HCT116 (cell line): ENCODE data around the gene ARHGEF16. TPM values are rescaled to one million over a fixed set of nuclear protein-coding genes. Genes with fewer than 3 reads are reported as not detected.

Experiments
- ATAC-seq: fragments of 200-7000 bp; cut with Tn5 transposase; 2 replicates; pipeline ENCODE4 v1.9.1; 2020; ENCODE audit warnings: mild to moderate bottlenecking, moderate library complexity
- BruUV-seq: library from RNA; stranded (reverse); fragments of 400-500 nt; replicated peaks from 2 replicates; lab custom pipeline; 2021; lab: Mats Ljungman, UMichigan
- CTCF ChIA-PET: fragments of 300-600 bp; sonication (Branson Sonifier 250); formaldehyde crosslinking; loops from one replicate; lab custom pipeline; 2021; ENCODE audit warnings: antibody characterized with exemption; lab: Charles Lee
- POLR2A ChIA-PET: fragments of 300-600, 350-600 bp; sonication (Branson Sonifier 250); formaldehyde crosslinking; loops from one replicate; lab custom pipeline; 2021; ENCODE audit warnings: antibody characterized with exemption; lab: Charles Lee
- RAD21 ChIA-PET, 2 experiments: fragments of 300-600 bp; sonication (Branson Sonifier 250); formaldehyde crosslinking; loops; one replicate each; lab custom pipeline; 2023; ENCODE audit warnings: low total read pairs in 2 of 2; ENCODE audit not compliant: uncharacterized antibody in 2 of 2, unreplicated experiment in 2 of 2, low non-redundant PET in 1 of 2; lab: Charles Lee
- DNase-seq: peaks from one replicate; pipeline ENCODE4 v3.0.0-alpha.2; 2010; ENCODE audit warnings: low read depth, low spot score
- H2AFZ ChIP-seq: fragments of 200-600 bp; shearing (Covaris generic), sonication (generic); 2 replicates; pipeline ENCODE4 v1.6.1; 2017; ENCODE audit warnings: low read depth, mixed run types, mixed read lengths, antibody characterized with exemption, low read length; ENCODE audit not compliant: poor library complexity, severe bottlenecking
- H3K27ac ChIP-seq: 2 replicates; pipeline ENCODE4 v1.5.1; 2012; ENCODE audit warnings: low read depth, low read length
- H3K27me3 ChIP-seq: fragments of 200-600 bp; sonication (generic); 2 replicates; pipeline ENCODE4 v1.6.1; 2016; ENCODE audit warnings: mixed run types, low read length, mixed read lengths; ENCODE audit not compliant: insufficient read depth
- H3K36me3 ChIP-seq, 2 experiments: fragments of 200-500 bp in 1 of 2; fragments of 200-600 bp in 1 of 2; sonication (Bioruptor generic) in 1 of 2; sonication (generic) in 1 of 2; 2 replicates each; pipeline versions ENCODE4 v1.5.1 to v1.6.1; 2014 to 2016; ENCODE audit warnings: low read length in 2 of 2, inconsistent platforms in 1 of 2, mixed read lengths in 1 of 2, mixed run types in 1 of 2; ENCODE audit not compliant: insufficient read depth in 2 of 2, control insufficient read depth in 1 of 2
- H3K4me1 ChIP-seq, 2 experiments: fragments of 200-600 bp in 1 of 2; sonication (generic) in 1 of 2; 2 replicates each; pipeline versions ENCODE4 v1.5.1 to v1.6.1; 2012 to 2017; ENCODE audit warnings: low read length in 2 of 2, inconsistent platforms in 1 of 2, mild to moderate bottlenecking in 1 of 2, mixed read lengths in 1 of 2, mixed run types in 1 of 2, moderate library complexity in 1 of 2; ENCODE audit not compliant: insufficient read depth in 2 of 2, control insufficient read depth in 1 of 2
- H3K4me2 ChIP-seq: fragments of 200-600 bp; sonication (generic); 2 replicates; pipeline ENCODE4 v1.6.1; 2017; ENCODE audit warnings: mixed run types, low read length, mixed read lengths
- H3K4me3 ChIP-seq, 2 experiments: fragments of 200-600 bp in 1 of 2; sonication (generic) in 1 of 2; replicated peaks in 1 of 2; 2 replicates each; pipeline ENCODE4 v1.5.1; 2011 to 2016; ENCODE audit warnings: low read length in 2 of 2, control low read depth in 1 of 2, low read depth in 1 of 2, mild to moderate bottlenecking in 1 of 2, mixed read lengths in 1 of 2, mixed run types in 1 of 2
- H3K79me2 ChIP-seq: fragments of 200-600 bp; sonication (generic); 2 replicates; pipeline ENCODE4 v1.6.1; 2017; ENCODE audit warnings: mild to moderate bottlenecking, mixed run types, low read length, moderate library complexity, mixed read lengths; ENCODE audit not compliant: insufficient read depth
- H3K9ac ChIP-seq: fragments of 200-600 bp; sonication (generic); 2 replicates; pipeline ENCODE4 v1.6.1; 2016; ENCODE audit warnings: low read length, mixed read lengths
- H3K9me2 ChIP-seq: fragments of 200-600 bp; sonication (generic), shearing (Covaris generic); 2 replicates; pipeline ENCODE4 v1.6.1; 2017; ENCODE audit warnings: mixed run types, mild to moderate bottlenecking, moderate library complexity; ENCODE audit not compliant: insufficient read depth
- H3K9me3 ChIP-seq, 2 experiments: fragments of 200-500 bp in 1 of 2; fragments of 200-600 bp in 1 of 2; sonication (Bioruptor generic) in 1 of 2; sonication (generic) in 1 of 2; 2 replicates each; pipeline ENCODE4 v1.6.1; 2014 to 2017; ENCODE audit warnings: low read length in 2 of 2, mixed read lengths in 2 of 2, inconsistent platforms in 1 of 2, low read depth in 1 of 2, mild to moderate bottlenecking in 1 of 2, mixed run types in 1 of 2, moderate library complexity in 1 of 2; ENCODE audit not compliant: control insufficient read depth in 1 of 2, insufficient read depth in 1 of 2
- H4K20me1 ChIP-seq: fragments of 200-600 bp; sonication (generic), shearing (Covaris generic); 2 replicates; pipeline ENCODE4 v1.6.1; 2017; ENCODE audit warnings: mixed run types, mild to moderate bottlenecking, moderate library complexity; ENCODE audit not compliant: insufficient read depth
- CBX3 ChIP-seq: IDR thresholded peaks from 2 replicates; pipeline ENCODE4 v1.6.1; 2012; ENCODE audit warnings: low read depth
- EGR1 ChIP-seq: IDR thresholded peaks from 2 replicates; pipeline ENCODE4 v1.6.1; 2012; ENCODE audit warnings: low read depth
- ELF1 ChIP-seq: IDR thresholded peaks from 2 replicates; pipeline ENCODE4 v1.6.1; 2012; ENCODE audit warnings: low read depth, borderline replicate concordance
- JUND ChIP-seq: IDR thresholded peaks from 2 replicates; pipeline ENCODE4 v1.6.1; 2012
- POLR2AphosphoS5 ChIP-seq: IDR thresholded peaks from 2 replicates; pipeline ENCODE4 v1.6.1; 2011; ENCODE audit warnings: mild to moderate bottlenecking, low read depth, low read length, moderate library complexity
- RAD21 ChIP-seq: IDR thresholded peaks from 2 replicates; pipeline ENCODE4 v1.6.1; 2012; ENCODE audit warnings: low read depth, mild to moderate bottlenecking
- SRF ChIP-seq: IDR thresholded peaks from 2 replicates; pipeline ENCODE4 v1.6.1; 2012; ENCODE audit warnings: low read depth
- ZFX ChIP-seq: fragments of 450-650 bp; IDR thresholded peaks from 2 replicates; pipeline ENCODE4 v1.6.1; 2017
- ZNF274 ChIP-seq: fragments of 200-500 bp; sonication (Bioruptor generic); IDR thresholded peaks from 2 replicates; pipeline ENCODE4 v1.6.1; 2014; ENCODE audit warnings: mild to moderate bottlenecking, low read depth, low read length, inconsistent platforms
- intact Hi-C: fragments of 100-400 bp; cut with micrococcal nuclease; formaldehyde crosslinking; loops from 2 replicates; pipeline ENCODE4 v1.10.0; 2022
- total RNA-seq: library from RNA; stranded (reverse); gene quantifications from one replicate; pipeline ENCODE4 v1.2.1, GENCODE V29; 2021; ENCODE audit not compliant: unreplicated experiment
- TF ChIP-seq, protein P1 (sequence below), 3 experiments: fragments of 200-600 bp in 1 of 3; sonication (generic) in 1 of 3; IDR thresholded peaks in 2 of 3; conservative IDR thresholded peaks in 1 of 3; 2 replicates each; pipeline ENCODE4 v1.5.1; 2012 to 2017; ENCODE audit warnings: low read depth in 2 of 3, low read length in 2 of 3, antibody characterized with exemption in 1 of 3, borderline replicate concordance in 1 of 3, control low read depth in 1 of 3, mild to moderate bottlenecking in 1 of 3, mixed read lengths in 1 of 3, mixed run types in 1 of 3, moderate library complexity in 1 of 3; ENCODE audit not compliant: insufficient read depth in 1 of 3
- TF ChIP-seq, protein P2 (sequence below): IDR thresholded peaks from 2 replicates; pipeline ENCODE4 v1.6.1; 2012

Gene ARHGEF16
- total RNA-seq, 1 experiment from 2014 or later: 37.4 TPM

DNA sequence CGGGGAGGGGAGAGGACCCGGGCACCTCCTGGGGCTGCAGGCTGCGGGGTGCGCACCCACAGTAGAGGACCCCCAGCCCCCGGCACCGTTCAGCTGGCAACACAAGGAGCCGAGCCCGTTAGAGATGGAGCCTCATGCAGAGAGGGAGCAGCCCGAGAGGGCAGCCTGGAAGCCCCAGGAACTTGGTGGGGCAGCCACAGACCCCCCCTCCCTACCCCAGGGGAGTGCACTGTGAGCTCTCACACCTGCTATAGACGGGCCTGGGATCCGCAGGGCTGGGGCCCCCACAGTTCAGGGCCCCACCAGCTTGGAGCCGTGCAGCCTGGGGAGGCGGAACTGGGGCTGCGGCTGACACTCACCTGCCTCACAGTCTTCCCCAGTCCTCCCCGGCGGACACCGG lies 47.0 kb downstream of the ARHGEF16 start:
- POLR2A ChIA-PET: interaction anchor here (0.9 kb wide), 1 partner anchor 118 kb away, joined by 3 read pairs; no protein-coding TSS in a partner anchor

DNA sequence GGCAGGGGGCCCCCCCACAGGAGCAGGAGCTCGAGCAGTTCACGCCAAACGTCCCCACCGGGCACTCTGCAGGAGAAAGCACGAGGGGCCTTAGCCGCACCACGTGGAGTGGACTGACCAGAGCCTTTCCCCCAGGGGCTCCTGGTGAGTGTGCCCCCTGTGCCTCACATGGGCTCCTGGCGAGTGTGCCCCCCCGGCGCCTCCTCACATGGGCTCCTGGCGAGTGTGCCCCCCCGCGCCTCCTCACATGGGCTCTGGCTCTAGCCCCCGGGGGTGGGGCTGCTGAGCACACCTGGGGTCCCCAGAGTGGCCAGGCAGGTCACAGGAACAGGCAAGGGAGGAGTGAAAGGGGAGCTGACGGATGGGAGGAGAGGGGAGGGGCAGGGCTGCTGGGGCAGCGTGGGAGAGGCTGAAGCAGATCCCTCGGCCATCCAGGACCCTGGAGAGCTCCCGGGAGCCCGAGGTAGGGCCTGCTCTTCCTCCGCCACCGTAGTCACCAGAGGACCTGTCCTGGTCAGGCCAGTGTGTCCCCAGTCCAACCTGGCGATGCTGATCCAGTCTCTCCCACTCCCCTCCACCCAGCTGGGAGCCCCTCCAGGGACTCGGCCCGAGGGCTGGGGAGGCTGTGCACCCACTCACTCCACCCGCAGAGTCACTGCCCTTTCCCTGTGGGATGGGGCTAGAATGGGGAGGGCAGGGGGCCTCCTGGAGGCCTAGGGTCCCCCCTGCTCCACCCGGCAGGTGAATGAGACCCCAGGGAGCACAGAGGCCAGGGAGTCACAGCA lies 47.6 kb downstream of the ARHGEF16 start:
- TF ChIP-seq ZFX: no peak
- no peak for TF ChIP-seq SRF
- no peak for TF ChIP-seq JUND
- TF ChIP-seq, protein P1, sequence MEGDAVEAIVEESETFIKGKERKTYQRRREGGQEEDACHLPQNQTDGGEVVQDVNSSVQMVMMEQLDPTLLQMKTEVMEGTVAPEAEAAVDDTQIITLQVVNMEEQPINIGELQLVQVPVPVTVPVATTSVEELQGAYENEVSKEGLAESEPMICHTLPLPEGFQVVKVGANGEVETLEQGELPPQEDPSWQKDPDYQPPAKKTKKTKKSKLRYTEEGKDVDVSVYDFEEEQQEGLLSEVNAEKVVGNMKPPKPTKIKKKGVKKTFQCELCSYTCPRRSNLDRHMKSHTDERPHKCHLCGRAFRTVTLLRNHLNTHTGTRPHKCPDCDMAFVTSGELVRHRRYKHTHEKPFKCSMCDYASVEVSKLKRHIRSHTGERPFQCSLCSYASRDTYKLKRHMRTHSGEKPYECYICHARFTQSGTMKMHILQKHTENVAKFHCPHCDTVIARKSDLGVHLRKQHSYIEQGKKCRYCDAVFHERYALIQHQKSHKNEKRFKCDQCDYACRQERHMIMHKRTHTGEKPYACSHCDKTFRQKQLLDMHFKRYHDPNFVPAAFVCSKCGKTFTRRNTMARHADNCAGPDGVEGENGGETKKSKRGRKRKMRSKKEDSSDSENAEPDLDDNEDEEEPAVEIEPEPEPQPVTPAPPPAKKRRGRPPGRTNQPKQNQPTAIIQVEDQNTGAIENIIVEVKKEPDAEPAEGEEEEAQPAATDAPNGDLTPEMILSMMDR (IDR thresholded peaks at IDR 0.05 in 2 of 3, conservative IDR thresholded peaks at IDR 0.05 in 1 of 3; ENCODE audit: borderline replicate concordance in 1 of 3, insufficient read depth in 1 of 3, low read depth in 2 of 3, low read length in 2 of 3): no peak
- no peak for TF ChIP-seq ZNF274
- no peak for TF ChIP-seq CBX3
- peak; percentile 44 for ATAC-seq
- H3K4me3 ChIP-seq: no peak overlapping the region
- intact Hi-C loops: no loop called here
- H3K36me3 ChIP-seq: no peaks in the 10 kb centered on the region
- ChIA-PET CTCF (no interaction called here), RAD21 (no interaction called here), POLR2A (interaction anchor here (0.9 kb wide), 1 partner anchor 117 kb away, joined by 3 read pairs; no protein-coding TSS in a partner anchor)
- BruUV-seq: no TSS peak
- H3K79me2 ChIP-seq: no peaks in the 10 kb centered on the region
- H3K9me3 ChIP-seq: no peaks in the 10 kb centered on the region
- no peak overlapping the region; the same call in 1 of the 2 replicates for H3K27ac ChIP-seq
- H3K9me2 ChIP-seq: no peaks in the 10 kb centered on the region
- no peak overlapping the region for H3K9ac ChIP-seq
- peaks cover 6 to 33% of the 10 kb centered on the region in 2 experiments; a peak in 2 of 4 replicates for H3K4me1 ChIP-seq
- no peak overlapping the region for H2AFZ ChIP-seq
- H3K27me3 ChIP-seq: no peaks in the 10 kb centered on the region
- no peak overlapping the region for H3K4me2 ChIP-seq
- no peak for DNase-seq
- H4K20me1 ChIP-seq: no peaks in the 10 kb centered on the region

More for the DNA sequence above, 47.0 kb downstream of the ARHGEF16 start:
- ATAC-seq: no peak
- H2AFZ ChIP-seq: no peak overlapping the region
- intact Hi-C loops: no loop called here
- H3K27me3 ChIP-seq: no peaks in the 10 kb centered on the region
- H3K36me3 ChIP-seq: no peaks in the 10 kb centered on the region
- H3K9me2 ChIP-seq: no peaks in the 10 kb centered on the region
- no peak for TF ChIP-seq EGR1
- TF ChIP-seq ZFX: no peak
- no peak; the same call in 1 of the 2 replicates for TF ChIP-seq POLR2AphosphoS5
- TF ChIP-seq RAD21: no peak
- TF ChIP-seq JUND: no peak
- no peak for TF ChIP-seq CBX3
- no peak for TF ChIP-seq ELF1
- TF ChIP-seq, protein P2, sequence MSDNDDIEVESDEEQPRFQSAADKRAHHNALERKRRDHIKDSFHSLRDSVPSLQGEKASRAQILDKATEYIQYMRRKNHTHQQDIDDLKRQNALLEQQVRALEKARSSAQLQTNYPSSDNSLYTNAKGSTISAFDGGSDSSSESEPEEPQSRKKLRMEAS: no peak
- TF ChIP-seq, all 23 proteins: peak for 0
- Histone ChIP-seq H3K9me3 (no peaks in the 10 kb centered on the region), H4K20me1 (no peaks in the 10 kb centered on the region), H3K79me2 (no peaks in the 10 kb centered on the region), H3K9ac (no peak overlapping the region), H3K4me2 (no peak overlapping the region), H3K27ac (no peak overlapping the region), H3K4me3 (no peak overlapping the region), H3K4me1 (peaks cover 6 to 33% of the 10 kb centered on the region in 2 experiments; a peak in 2 of 4 replicates)
- CTCF ChIA-PET: no interaction called here
- RAD21 ChIA-PET: no interaction called here
- BruUV-seq: no TSS peak
- no peak for DNase-seq
